Heart right ventricle (tissue), 16 donors: Measurements from ENCODE around the gene VAPB. TPM values are rescaled to one million over a fixed set of nuclear protein-coding genes. Genes with fewer than 3 reads are reported as not detected.
A peak's percentile ranks its signal among the peaks of the same experiment; 100 is the strongest.

Source experiments
- ATAC-seq, 8 donors: fragments of 200-7000 bp; cut with Tn5 transposase; one replicate each; pipeline ENCODE4 v1.9.1; 2020; ENCODE audit warnings: mild to moderate bottlenecking in 8 of 8, moderate library complexity in 8 of 8, moderate number of reproducible peaks in 1 of 8
- DNase-seq, 2 donors: peaks; one replicate each; pipeline ENCODE4 v3.0.0-alpha.2; 2020
- H3K27ac ChIP-seq, 10 donors: fragments of 200-600 bp; sonication (generic) in 2 of 10; one replicate each; pipeline versions ENCODE4 v1.5.0 to v1.8.0; 2020 to 2022; ENCODE audit warnings: mild to moderate bottlenecking in 3 of 10
- H3K27me3 ChIP-seq, 7 donors: fragments of 200-600 bp; one replicate each; pipeline ENCODE4 v1.8.0; 2021 to 2022; ENCODE audit warnings: mild to moderate bottlenecking in 2 of 7
- H3K36me3 ChIP-seq, 9 donors: fragments of 200-600 bp; sonication (generic) in 1 of 9; one replicate each; pipeline versions ENCODE4 v1.5.0 to v1.8.0; 2020 to 2022; ENCODE audit warnings: mild to moderate bottlenecking in 2 of 9
- H3K4me1 ChIP-seq, 9 donors: fragments of 200-600 bp; sonication (generic) in 1 of 9; one replicate each; pipeline versions ENCODE4 v1.5.0 to v1.8.0; 2020 to 2022; ENCODE audit warnings: mild to moderate bottlenecking in 4 of 9
- H3K4me3 ChIP-seq, 10 donors: fragments of 200-600 bp; sonication (generic) in 2 of 10; one replicate each; pipeline versions ENCODE4 v1.5.0 to v1.8.0; 2020 to 2022; ENCODE audit warnings: mild to moderate bottlenecking in 7 of 10, moderate library complexity in 2 of 10
- H3K9me3 ChIP-seq, 11 donors: fragments of 200-600 bp in 10 of 11; sonication (generic) in 2 of 11; one replicate each; pipeline versions ENCODE4 v1.5.0 to v1.8.0; 2013 to 2022; ENCODE audit warnings: mild to moderate bottlenecking in 2 of 11, control low read depth in 1 of 11, moderate library complexity in 1 of 11
- WGBS, 2 donors: extraction: QIAGEN DNeasy Blood & Tissue Kit; methylation state at CpG; one replicate each; pipeline ENCODE4 v1.1.7; 2013; ENCODE audit warnings: inconsistent platforms in 1 of 2; 5-methylcytosine and 5-hydroxymethylcytosine counted together
- intact Hi-C, 10 donors: fragments of 100-400 bp; cut with DNase I; formaldehyde crosslinking; loops; one replicate each; pipeline versions ENCODE4 v1.11.1 to v1.14.2; 2022
- polyA plus RNA-seq, 2 donors: library from polyadenylated mRNA; stranded (reverse); fragments of 200-250 nt; gene quantifications; one replicate each; pipeline ENCODE4 v1.2.3, GENCODE V29; 2013
- total RNA-seq, 10 donors: library from RNA; stranded (reverse); fragmentation: NEBNext Ultra II Directional in 3 of 10; extraction: Animal tissue kit (Norgen Biotek cat#: 25700) in 3 of 10; gene quantifications; one replicate each; pipeline versions ENCODE4 v1.2.1 to v1.2.4, GENCODE V29; 2021 to 2023
- TF ChIP-seq, protein P1 (sequence below), 9 donors: fragments of 200-600 bp; sonication (generic) in 2 of 9; IDR thresholded peaks; one replicate each; pipeline versions ENCODE4 v1.5.0 to v1.8.0; 2021 to 2022; ENCODE audit warnings: antibody characterized with exemption in 9 of 9, mild to moderate bottlenecking in 5 of 9, moderate library complexity in 1 of 9
- donor health status: Arrhythmogenic right ventricular cardiomyopathy.
- donor health status: ischemic (EF 13 %, LVEDD 7.1; RV severe dilation, severe dysfunction).
- donor health status: healthy with polysubstance abuse.
- donor health status: DM: no; HTN: yes; CAD: no.
- donor health status: DM: no; HTN: no; CAD: no.
- donor health status: ischemic (EF 25% LVEDD 6.9; RV normal size, moderate dysfunction).
- donor health status: ischemic (EF 25% LVEDD 5.7; RV mildly dilated, moderate dysfunction).
- donor health status: healthy.
- donor health status: DM: yes; HTN: yes; CAD: no.
- donor health status: Ischemic cardiomyopathy.
- donor health status: ischemic (EF 35%, LVEDD 5.7; RV mildly dilated, moderate dysfunction).
- donor health status: nonischemic (EF 11% LVEDD 7.7; RV severe dilation, severe dysfunction).
- donor health status: DM: yes; HTN: yes; CAD: no.
- donor health status: PGD.
- donor health status: ischemic (EF 29% LVEDD 5.4; RV normal size, mild dysfunction).
- donor health status: nonischemic (EF 23%, LVEDD 6.1; RV moderate dilation, normal function).

The VAPB gene
- total and polyA plus RNA-seq, 12 donors, result 20.8 to 89.9 (median 69.8) TPM

DNA sequence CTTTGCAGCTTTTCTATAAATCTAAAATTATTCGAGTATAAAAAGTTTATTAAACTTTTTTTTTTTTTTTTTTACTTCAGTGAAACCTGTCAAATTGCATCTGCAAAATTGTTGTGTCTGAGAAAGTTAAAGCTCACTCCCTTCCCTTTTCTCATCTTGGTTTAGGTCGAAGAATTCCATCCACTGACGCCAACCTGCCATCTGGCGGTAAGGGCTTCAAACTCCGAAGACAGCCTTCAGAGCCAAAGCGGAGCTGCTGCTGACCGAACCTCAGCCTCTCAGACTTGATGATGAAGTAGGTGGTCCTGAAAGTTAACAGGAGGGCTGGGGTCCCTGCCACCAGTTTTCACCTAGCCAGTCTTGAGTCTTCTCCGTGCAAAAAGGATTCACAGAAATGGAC, 29.6 kb upstream of the VAPB start:
- H3K4me1 ChIP-seq, result peaks cover 0 to 15% (median 11%) of the 10 kb centered on the region in 9 donors
- intact Hi-C loops, result no loop called here
- no peak overlapping the region for H3K4me3 ChIP-seq
- TF ChIP-seq, protein P1, sequence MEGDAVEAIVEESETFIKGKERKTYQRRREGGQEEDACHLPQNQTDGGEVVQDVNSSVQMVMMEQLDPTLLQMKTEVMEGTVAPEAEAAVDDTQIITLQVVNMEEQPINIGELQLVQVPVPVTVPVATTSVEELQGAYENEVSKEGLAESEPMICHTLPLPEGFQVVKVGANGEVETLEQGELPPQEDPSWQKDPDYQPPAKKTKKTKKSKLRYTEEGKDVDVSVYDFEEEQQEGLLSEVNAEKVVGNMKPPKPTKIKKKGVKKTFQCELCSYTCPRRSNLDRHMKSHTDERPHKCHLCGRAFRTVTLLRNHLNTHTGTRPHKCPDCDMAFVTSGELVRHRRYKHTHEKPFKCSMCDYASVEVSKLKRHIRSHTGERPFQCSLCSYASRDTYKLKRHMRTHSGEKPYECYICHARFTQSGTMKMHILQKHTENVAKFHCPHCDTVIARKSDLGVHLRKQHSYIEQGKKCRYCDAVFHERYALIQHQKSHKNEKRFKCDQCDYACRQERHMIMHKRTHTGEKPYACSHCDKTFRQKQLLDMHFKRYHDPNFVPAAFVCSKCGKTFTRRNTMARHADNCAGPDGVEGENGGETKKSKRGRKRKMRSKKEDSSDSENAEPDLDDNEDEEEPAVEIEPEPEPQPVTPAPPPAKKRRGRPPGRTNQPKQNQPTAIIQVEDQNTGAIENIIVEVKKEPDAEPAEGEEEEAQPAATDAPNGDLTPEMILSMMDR (IDR thresholded peaks at IDR 0.05), result no peak
- peaks cover 0 to 95% (median 10%) of the 10 kb centered on the region in 9 donors for H3K36me3 ChIP-seq
- 79 to 81% methylated on average over 8 of the region's 8 CpGs for WGBS, 2 donors
- DNase-seq (no peak), ATAC-seq (no peak)
- no peaks in the 10 kb centered on the region for H3K9me3 ChIP-seq
- H3K27ac ChIP-seq, result no peak overlapping the region
- H3K27me3 ChIP-seq, result no peaks in the 10 kb centered on the region

DNA sequence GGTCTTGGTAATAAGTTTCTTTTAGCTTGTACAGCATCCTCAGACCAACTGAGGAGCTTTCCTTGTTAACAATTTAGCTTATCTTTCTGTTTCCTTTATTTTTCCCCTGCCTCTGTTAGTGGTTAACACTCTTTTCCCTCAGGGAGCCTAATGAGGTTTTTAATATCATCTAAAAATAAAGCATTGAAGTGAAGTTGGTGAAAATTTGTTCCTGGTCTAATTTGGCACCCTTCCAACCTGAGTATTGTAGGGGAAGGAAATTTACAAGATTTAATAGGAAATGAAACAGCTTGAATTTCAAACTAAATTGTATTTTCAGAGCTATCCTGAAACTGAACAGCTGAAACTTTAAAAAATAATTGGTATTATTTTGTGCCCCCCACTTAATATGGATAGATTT, 28.1 kb upstream of the VAPB start:
- H3K4me3 ChIP-seq, result no peak overlapping the region
- H3K4me1 ChIP-seq, result peaks cover 0 to 15% (median 11%) of the 10 kb centered on the region in 9 donors
- peak overlapping the region in 1 of 10 donors; percentile 15 for H3K27ac ChIP-seq
- DNase-seq (no peak), ATAC-seq (no peak)
- intact Hi-C loops, result no loop called here
- H3K27me3 ChIP-seq, result no peaks in the 10 kb centered on the region
- H3K9me3 ChIP-seq, result no peaks in the 10 kb centered on the region
- TF ChIP-seq, protein P1 (IDR thresholded peaks at IDR 0.05), result no peak
- peaks cover 0 to 94% (median 0%) of the 10 kb centered on the region in 9 donors for H3K36me3 ChIP-seq

DNA sequence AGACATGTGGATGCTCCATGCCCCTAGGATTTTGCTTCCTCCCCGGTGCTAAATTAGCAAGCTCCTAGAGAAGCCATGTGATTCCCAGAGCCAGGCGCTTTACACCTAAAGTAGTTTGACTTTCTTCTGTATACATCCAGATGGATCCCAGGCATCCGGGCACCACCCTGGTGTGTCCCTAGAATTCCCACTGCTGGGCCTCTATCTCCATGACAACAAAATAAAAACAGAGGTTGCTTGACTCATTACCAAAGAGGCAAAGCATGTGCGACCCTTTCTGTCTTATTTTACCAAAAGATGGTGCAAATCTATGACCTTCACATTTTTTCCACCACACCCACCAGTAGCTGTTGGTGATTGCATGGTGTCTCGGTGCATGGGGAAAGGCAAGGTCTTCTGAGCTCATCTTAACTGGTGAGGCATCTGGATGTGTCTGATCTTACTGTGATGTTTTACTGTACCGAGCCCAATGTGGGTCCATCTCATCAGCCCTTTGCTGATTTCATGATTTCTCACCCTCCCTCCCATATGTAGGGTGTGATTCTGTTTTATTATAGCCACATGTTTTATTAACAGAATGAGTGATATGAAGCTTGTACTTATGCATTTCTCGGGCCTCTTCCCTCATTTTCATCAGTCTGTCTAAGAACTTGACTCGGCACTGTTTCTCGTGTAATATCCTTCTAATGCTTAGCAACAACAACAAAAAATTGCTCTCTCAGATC, 27.4 kb upstream of the VAPB start:
- H3K36me3 ChIP-seq, result peaks cover 0 to 92% (median 0%) of the 10 kb centered on the region in 9 donors
- H3K27ac ChIP-seq, result peak overlapping the region in 1 of 10 donors; percentile 15
- H3K27me3 ChIP-seq, result no peaks in the 10 kb centered on the region
- no peaks in the 10 kb centered on the region for H3K9me3 ChIP-seq
- no peak overlapping the region for H3K4me3 ChIP-seq
- intact Hi-C loops, result no loop called here
- H3K4me1 ChIP-seq, result peaks cover 0 to 15% (median 11%) of the 10 kb centered on the region in 9 donors
- TF ChIP-seq, protein P1 (IDR thresholded peaks at IDR 0.05), result no peak
- ATAC-seq (peak in 4 of 8 donors; percentile 27 to 94 (median 52)), DNase-seq (peak in 1 of 2 donors; percentile 16)
- 59 to 70% methylated on average over 9 of the region's 9 CpGs for WGBS, 2 donors

DNA sequence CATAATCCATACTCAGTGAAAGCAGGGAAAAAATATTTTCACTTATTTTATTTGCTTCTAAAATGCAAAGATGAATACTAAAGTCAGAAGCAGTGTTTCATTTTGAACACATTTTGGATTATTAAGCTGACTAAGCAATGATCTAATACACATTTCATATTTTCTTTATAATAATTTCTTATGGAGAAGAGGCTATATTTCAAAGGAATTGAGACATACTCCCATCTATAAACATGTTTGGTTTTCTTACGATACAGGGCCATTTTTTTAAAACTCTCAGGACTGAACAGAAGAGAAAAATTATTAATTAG, 26.9 kb upstream of the VAPB start:
- intact Hi-C loops, result no loop called here
- ATAC-seq (no peak), DNase-seq (no peak)
- Histone ChIP-seq H3K4me3 (no peak overlapping the region), H3K27ac (no peak overlapping the region), H3K9me3 (no peaks in the 10 kb centered on the region), H3K36me3 (peaks cover 0 to 92% (median 0%) of the 10 kb centered on the region in 9 donors), H3K4me1 (peaks cover 0 to 15% (median 11%) of the 10 kb centered on the region in 9 donors), H3K27me3 (no peaks in the 10 kb centered on the region)
- TF ChIP-seq, protein P1 (IDR thresholded peaks at IDR 0.05), result no peak
- 97 to 100% methylated on average over 1 of the region's 1 CpG for WGBS, 2 donors
